ENCODE results near the gene DAZAP1.

- TF ChIP-seq ATF1 (CRISPR knock-in tag; IDR thresholded peaks at IDR 0.05) (no peak), CTCF (IDR thresholded peaks at IDR 0.05) (peak; percentile 88), TCF7 (CRISPR knock-in tag; IDR thresholded peaks at IDR 0.05; ENCODE audit: low read depth) (0 out of 2 replicates have a peak, but pooled peaks have one; percentile 34), ZNF423 (CRISPR knock-in tag; IDR thresholded peaks at IDR 0.05) (peak; percentile 48; the same call in 1 of the 2 replicates), RELA (CRISPR knock-in tag; IDR thresholded peaks at IDR 0.05; ENCODE audit: borderline replicate concordance) (no peak), CREB1 (CRISPR knock-in tag; IDR thresholded peaks at IDR 0.05) (no peak), JAZF1 (CRISPR knock-in tag; IDR thresholded peaks at IDR 0.05) (no peak), SP1 (CRISPR knock-in tag; conservative IDR thresholded peaks at IDR 0.05) (peak; percentile 83), ATF3 (CRISPR knock-in tag; conservative IDR thresholded peaks at IDR 0.05) (no peak), FOXJ3 (CRISPR knock-in tag; IDR thresholded peaks at IDR 0.05; ENCODE audit: borderline replicate concordance) (no peak), ZNF671 (CRISPR knock-in tag; IDR thresholded peaks at IDR 0.05) (no peak)
- TF ChIP-seq, protein P1, sequence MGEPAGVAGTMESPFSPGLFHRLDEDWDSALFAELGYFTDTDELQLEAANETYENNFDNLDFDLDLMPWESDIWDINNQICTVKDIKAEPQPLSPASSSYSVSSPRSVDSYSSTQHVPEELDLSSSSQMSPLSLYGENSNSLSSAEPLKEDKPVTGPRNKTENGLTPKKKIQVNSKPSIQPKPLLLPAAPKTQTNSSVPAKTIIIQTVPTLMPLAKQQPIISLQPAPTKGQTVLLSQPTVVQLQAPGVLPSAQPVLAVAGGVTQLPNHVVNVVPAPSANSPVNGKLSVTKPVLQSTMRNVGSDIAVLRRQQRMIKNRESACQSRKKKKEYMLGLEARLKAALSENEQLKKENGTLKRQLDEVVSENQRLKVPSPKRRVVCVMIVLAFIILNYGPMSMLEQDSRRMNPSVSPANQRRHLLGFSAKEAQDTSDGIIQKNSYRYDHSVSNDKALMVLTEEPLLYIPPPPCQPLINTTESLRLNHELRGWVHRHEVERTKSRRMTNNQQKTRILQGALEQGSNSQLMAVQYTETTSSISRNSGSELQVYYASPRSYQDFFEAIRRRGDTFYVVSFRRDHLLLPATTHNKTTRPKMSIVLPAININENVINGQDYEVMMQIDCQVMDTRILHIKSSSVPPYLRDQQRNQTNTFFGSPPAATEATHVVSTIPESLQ (CRISPR knock-in tag; IDR thresholded peaks at IDR 0.05) = no peak
Observed at GRCh38 chr19:1445185-1445931, 38.0 kb downstream of the DAZAP1 start.
